ENCODE data around the gene PLCG1.

The PLCG1 gene

GRCh38 chr20:41133709-41134361 is 3.5 kb upstream of the PLCG1 start:
- peaks cover 36 to 43% of the 10 kb centered on the region in 2 donors for H3K4me1 Mint-ChIP-seq
- peaks cover 0 to 3% of the 10 kb centered on the region in 2 donors for H3K36me3 Mint-ChIP-seq
- peak overlapping the region; percentile 59 for H3K27ac Mint-ChIP-seq
- H3K4me3 Mint-ChIP-seq = no peak overlapping the region
- peaks cover 0 to 6% of the 10 kb centered on the region in 2 donors for H3K27me3 Mint-ChIP-seq
- DNase-seq = no peak
- no peaks in the 10 kb centered on the region for H3K9me3 Mint-ChIP-seq
- no peak for ATAC-seq (replicated peaks)

GRCh38 chr20:41134362-41135186 is 2.8 kb upstream of the PLCG1 start:
- no peaks in the 10 kb centered on the region for H3K9me3 Mint-ChIP-seq
- H3K4me3 Mint-ChIP-seq = no peak overlapping the region
- H3K36me3 Mint-ChIP-seq = peaks cover 0 to 1% of the 10 kb centered on the region in 2 donors
- ATAC-seq (replicated peaks) (no peak), DNase-seq (no peak)
- H3K27me3 Mint-ChIP-seq = peaks cover 0 to 6% of the 10 kb centered on the region in 2 donors
- H3K4me1 Mint-ChIP-seq = peaks cover 42 to 51% of the 10 kb centered on the region in 2 donors
- no peak overlapping the region for H3K27ac Mint-ChIP-seq

- Mint-ChIP-seq H3K27ac (peak overlapping the region; percentile 92), H3K4me3 (peak overlapping the region; percentile 81 to 87), H3K9me3 (no peaks in the 10 kb centered on the region), H3K36me3 (peaks cover 0 to 2% of the 10 kb centered on the region in 2 donors), H3K4me1 (peaks cover 49 to 58% of the 10 kb centered on the region in 2 donors), H3K27me3 (peaks cover 0 to 6% of the 10 kb centered on the region in 2 donors)
- DNase-seq = peak; percentile 35
- ATAC-seq (replicated peaks) = peak in 1 of 2 donors; percentile 24
These were observed 2.0 kb upstream of the PLCG1 start for GRCh38 chr20:41135187-41135887.

GRCh38 chr20:41135888-41136679 is 1.3 kb upstream of the PLCG1 start:
- ATAC-seq (replicated peaks) (no peak), DNase-seq (no peak)
- H3K9me3 Mint-ChIP-seq = no peaks in the 10 kb centered on the region
- peaks cover 0 to 6% of the 10 kb centered on the region in 2 donors for H3K27me3 Mint-ChIP-seq
- peaks cover 2 to 5% of the 10 kb centered on the region in 2 donors for H3K36me3 Mint-ChIP-seq
- peaks cover 55 to 64% of the 10 kb centered on the region in 2 donors for H3K4me1 Mint-ChIP-seq
- H3K27ac Mint-ChIP-seq = peak overlapping the region; percentile 92
- H3K4me3 Mint-ChIP-seq = peak overlapping the region; percentile 81 to 87

- Mint-ChIP-seq H3K9me3 (no peaks in the 10 kb centered on the region), H3K27ac (peak overlapping the region; percentile 87), H3K4me3 (peak overlapping the region; percentile 74 to 81), H3K36me3 (peaks cover 2 to 14% of the 10 kb centered on the region in 2 donors), H3K27me3 (peaks cover 0 to 6% of the 10 kb centered on the region in 2 donors), H3K4me1 (peaks cover 59 to 71% of the 10 kb centered on the region in 2 donors)
- DNase-seq (peak; percentile 62), ATAC-seq (replicated peaks) (peak; percentile 27 to 32)
These were observed 501 bp downstream of the PLCG1 start for GRCh38 chr20:41137614-41138474.

GRCh38 chr20:41138475-41139226 is 1.3 kb downstream of the PLCG1 start:
- DNase-seq (peak; percentile 23), ATAC-seq (replicated peaks) (peak; percentile 6 to 18)
- Mint-ChIP-seq H3K4me1 (peaks cover 64 to 74% of the 10 kb centered on the region in 2 donors), H3K4me3 (peak overlapping the region; percentile 74 to 81), H3K9me3 (no peaks in the 10 kb centered on the region), H3K27me3 (peaks cover 0 to 6% of the 10 kb centered on the region in 2 donors), H3K27ac (peak overlapping the region; percentile 87), H3K36me3 (peaks cover 2 to 18% of the 10 kb centered on the region in 2 donors)

GRCh38 chr20:41139227-41140093 is 2.1 kb downstream of the PLCG1 start:
- Mint-ChIP-seq H3K4me1 (peaks cover 60 to 71% of the 10 kb centered on the region in 2 donors), H3K27me3 (peaks cover 0 to 5% of the 10 kb centered on the region in 2 donors), H3K27ac (peak overlapping the region; percentile 38), H3K4me3 (peak overlapping the region; percentile 74 to 81), H3K36me3 (peaks cover 2 to 25% of the 10 kb centered on the region in 2 donors), H3K9me3 (no peaks in the 10 kb centered on the region)
- ATAC-seq (replicated peaks) (no peak), DNase-seq (no peak)

- no peak for ATAC-seq (replicated peaks)
- Mint-ChIP-seq H3K27ac (peak overlapping the region; percentile 88), H3K4me1 (peaks cover 61 to 79% of the 10 kb centered on the region in 2 donors), H3K36me3 (peaks cover 2 to 31% of the 10 kb centered on the region in 2 donors), H3K27me3 (no peaks in the 10 kb centered on the region), H3K4me3 (peak overlapping the region in 1 of 2 donors; percentile 66), H3K9me3 (no peaks in the 10 kb centered on the region)
- no peak for DNase-seq
These were observed 3.1 kb downstream of the PLCG1 start for GRCh38 chr20:41140226-41141133.

- peaks cover 0 to under 1% of the 10 kb centered on the region in 2 donors for H3K9me3 Mint-ChIP-seq
- peaks cover 58 to 81% of the 10 kb centered on the region in 2 donors for H3K4me1 Mint-ChIP-seq
- peak overlapping the region; percentile 88 for H3K27ac Mint-ChIP-seq
- ATAC-seq (replicated peaks) = peak in 1 of 2 donors; percentile 29
- H3K4me3 Mint-ChIP-seq = peak overlapping the region; percentile 25 to 66
- peaks cover 2 to 35% of the 10 kb centered on the region in 2 donors for H3K36me3 Mint-ChIP-seq
- DNase-seq = peak; percentile 23
- no peaks in the 10 kb centered on the region for H3K27me3 Mint-ChIP-seq
These were observed 3.9 kb downstream of the PLCG1 start for GRCh38 chr20:41141153-41141815.

GRCh38 chr20:41142245-41142644 is 4.9 kb downstream of the PLCG1 start:
- peaks cover 0 to 4% of the 10 kb centered on the region in 2 donors for H3K9me3 Mint-ChIP-seq
- ATAC-seq (replicated peaks) (no peak), DNase-seq (no peak)
- H3K27me3 Mint-ChIP-seq = no peaks in the 10 kb centered on the region
- H3K27ac Mint-ChIP-seq = peak overlapping the region; percentile 88
- H3K36me3 Mint-ChIP-seq = peaks cover 5 to 41% of the 10 kb centered on the region in 2 donors
- peaks cover 66 to 87% of the 10 kb centered on the region in 2 donors for H3K4me1 Mint-ChIP-seq
- no peak overlapping the region for H3K4me3 Mint-ChIP-seq
